Lower leg skin (tissue), 3 donors: ENCODE results near the gene POLD1.

ENCODE experiments used
- CTCF ChIP-seq, 3 donors: fragments of 450-650 bp; IDR thresholded peaks; one replicate each; pipeline ENCODE4 v1.5.1; 2016; ENCODE audit warnings: antibody characterized with exemption in 3 of 3, mild to moderate bottlenecking in 3 of 3, moderate library complexity in 2 of 3
- POLR2A ChIP-seq, 2 donors: fragments of 450-650 bp; IDR thresholded peaks; one replicate each; pipeline ENCODE4 v1.6.1; 2016 to 2017; ENCODE audit warnings: antibody characterized with exemption in 2 of 2, mild to moderate bottlenecking in 1 of 2, moderate library complexity in 1 of 2

DNA sequence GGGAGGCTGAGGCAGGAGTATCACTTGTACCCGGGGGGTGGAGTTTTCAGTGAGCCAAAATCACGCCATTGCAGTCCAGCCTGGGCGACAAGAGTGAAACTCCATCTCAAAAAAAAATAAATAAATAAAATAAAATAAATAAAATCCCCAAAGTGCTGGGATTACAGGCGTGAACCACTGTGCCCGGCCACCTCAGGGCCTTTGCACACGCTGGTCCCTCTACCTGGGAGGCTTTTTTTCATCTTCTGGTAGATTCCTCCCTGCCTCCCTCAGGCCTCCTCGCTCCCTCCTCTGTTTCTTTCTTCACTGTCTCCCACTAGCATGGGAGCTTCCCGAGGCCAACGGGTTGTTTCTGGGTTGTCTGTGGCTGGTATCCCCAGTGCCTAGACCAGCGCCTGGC is 63.6 kb downstream of the POLD1 start:
- TF ChIP-seq CTCF (IDR thresholded peaks at IDR 0.05) (no peak), POLR2A (IDR thresholded peaks at IDR 0.05) (no peak)
